Body of pancreas (tissue), 4 donors: Measurements from ENCODE around the gene PRR14.

Experiments
- POLR2A ChIP-seq, 3 donors: fragments of 450-650 bp; IDR thresholded peaks; one replicate each; pipeline ENCODE4 v1.6.1; 2016; ENCODE audit warnings: antibody characterized with exemption in 3 of 3, mild to moderate bottlenecking in 2 of 3
- TF ChIP-seq, protein P1 (sequence below), 7 experiments: fragments of 450-650 bp in 4 of 7; fragments of 200-600 bp in 3 of 7; sonication (generic) in 3 of 7; IDR thresholded peaks; one replicate each; pipeline ENCODE4 v1.5.1; 2016 to 2019; ENCODE audit warnings: antibody characterized with exemption in 7 of 7

- TF ChIP-seq, protein P1, sequence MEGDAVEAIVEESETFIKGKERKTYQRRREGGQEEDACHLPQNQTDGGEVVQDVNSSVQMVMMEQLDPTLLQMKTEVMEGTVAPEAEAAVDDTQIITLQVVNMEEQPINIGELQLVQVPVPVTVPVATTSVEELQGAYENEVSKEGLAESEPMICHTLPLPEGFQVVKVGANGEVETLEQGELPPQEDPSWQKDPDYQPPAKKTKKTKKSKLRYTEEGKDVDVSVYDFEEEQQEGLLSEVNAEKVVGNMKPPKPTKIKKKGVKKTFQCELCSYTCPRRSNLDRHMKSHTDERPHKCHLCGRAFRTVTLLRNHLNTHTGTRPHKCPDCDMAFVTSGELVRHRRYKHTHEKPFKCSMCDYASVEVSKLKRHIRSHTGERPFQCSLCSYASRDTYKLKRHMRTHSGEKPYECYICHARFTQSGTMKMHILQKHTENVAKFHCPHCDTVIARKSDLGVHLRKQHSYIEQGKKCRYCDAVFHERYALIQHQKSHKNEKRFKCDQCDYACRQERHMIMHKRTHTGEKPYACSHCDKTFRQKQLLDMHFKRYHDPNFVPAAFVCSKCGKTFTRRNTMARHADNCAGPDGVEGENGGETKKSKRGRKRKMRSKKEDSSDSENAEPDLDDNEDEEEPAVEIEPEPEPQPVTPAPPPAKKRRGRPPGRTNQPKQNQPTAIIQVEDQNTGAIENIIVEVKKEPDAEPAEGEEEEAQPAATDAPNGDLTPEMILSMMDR (IDR thresholded peaks at IDR 0.05), result no peak
- no peak for TF ChIP-seq POLR2A (IDR thresholded peaks at IDR 0.05)
Measured at GRCh38 chr16:30602616-30603277, 48.0 kb upstream of the PRR14 start.
